ACHN (cell line): ENCODE data around the gene TMEM51.

Experiments
- DNase-seq: peaks from one replicate; pipeline ENCODE4 v3.0.0-alpha.2; 2015
- in situ Hi-C: cut with HindIII; loops from 2 replicates; pipeline ENCODE4 v1.10.0; 2017; ENCODE audit warnings: low sequenced_read_pairs, low pct_ligation_motif_present, low pct_unique_long_range_greater_than_20kb

Gene TMEM51

DNA sequence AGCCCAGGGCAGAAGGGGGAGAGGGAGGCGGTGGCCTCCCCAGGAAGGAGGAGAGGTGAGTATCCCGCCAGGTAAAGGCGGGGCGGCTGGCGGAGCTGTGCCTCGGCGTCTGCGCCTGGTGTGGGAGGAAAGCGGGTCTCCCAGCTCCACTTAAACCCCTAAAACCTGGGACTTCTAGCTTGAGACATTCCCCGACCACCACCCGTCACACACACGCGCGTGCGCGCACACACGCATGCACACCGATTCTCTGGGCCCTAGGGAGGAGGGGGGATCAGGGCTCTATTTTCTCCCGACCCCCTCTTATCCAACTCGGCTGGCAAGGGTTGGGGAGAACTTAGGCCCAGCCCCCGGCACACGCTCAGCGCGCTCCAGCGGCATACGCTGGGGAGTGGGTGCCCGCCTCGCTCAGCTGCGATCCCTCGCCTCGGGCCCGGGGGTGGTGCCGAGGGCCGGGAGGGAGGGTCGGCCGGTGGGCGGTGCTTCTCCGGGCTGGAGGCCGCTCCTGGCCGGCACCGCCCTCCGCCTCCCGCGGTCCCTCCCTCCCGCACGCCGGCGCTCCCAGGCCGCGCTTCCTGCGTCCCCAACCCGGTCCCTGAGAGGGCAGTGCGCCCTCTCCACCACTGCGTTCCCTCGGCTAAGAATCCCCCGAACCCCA, at the start of gene TMEM51:
Gene TMEM51 (plus strand): TSS at position 564 of the 658 bp plus-strand sequence. CDS start 61,341 bp downstream, outside the sequence.
- in situ Hi-C loops = no loop called here
- DNase-seq = peak; percentile 82

DNA sequence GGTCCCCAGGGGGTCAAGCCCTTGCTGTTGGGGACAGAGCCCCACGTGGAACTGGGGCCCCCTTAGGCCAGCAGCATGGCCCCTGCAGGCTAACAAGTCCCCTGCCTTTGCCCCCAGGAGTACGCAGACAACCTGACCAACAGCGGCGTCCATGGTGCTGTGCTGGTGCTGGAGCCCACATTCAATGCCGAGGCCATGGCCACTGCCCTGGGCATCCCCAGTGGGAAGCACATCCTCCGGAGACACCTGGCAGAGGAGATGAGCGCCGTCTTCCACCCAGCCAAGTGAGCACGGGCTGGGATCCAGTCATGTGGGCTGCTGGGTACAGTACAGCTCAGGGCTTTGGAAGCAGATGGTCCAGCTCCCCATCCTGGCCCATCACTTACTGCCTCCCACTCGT, 49.6 kb upstream of the TMEM51 start:
- in situ Hi-C loops = no loop called here
- DNase-seq = no peak

- DNase-seq = no peak
- in situ Hi-C loops = no loop called here
Observed at GRCh38 chr1:15104768-15105167, 48.8 kb upstream of the TMEM51 start.

DNA sequence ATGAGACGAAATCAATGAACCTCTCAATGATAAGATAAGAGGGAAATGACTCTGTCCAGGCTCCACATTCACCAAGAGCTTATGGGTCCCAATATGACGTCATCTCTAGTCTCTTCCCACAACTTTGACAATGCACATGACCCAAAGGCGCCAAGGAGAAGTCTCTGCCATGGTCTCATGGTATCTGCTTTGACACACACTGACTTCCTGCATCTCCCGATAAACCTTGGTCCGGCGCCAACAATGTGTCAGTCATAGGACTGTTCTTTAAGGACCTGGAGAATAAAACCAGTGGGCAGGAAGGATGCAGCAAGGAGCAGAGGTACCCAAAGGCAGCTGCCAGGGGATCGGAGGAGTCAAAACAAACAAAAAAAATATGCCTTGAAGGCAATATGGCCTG, 46.9 kb upstream of the TMEM51 start:
- DNase-seq = no peak
- in situ Hi-C loops = no loop called here

DNA sequence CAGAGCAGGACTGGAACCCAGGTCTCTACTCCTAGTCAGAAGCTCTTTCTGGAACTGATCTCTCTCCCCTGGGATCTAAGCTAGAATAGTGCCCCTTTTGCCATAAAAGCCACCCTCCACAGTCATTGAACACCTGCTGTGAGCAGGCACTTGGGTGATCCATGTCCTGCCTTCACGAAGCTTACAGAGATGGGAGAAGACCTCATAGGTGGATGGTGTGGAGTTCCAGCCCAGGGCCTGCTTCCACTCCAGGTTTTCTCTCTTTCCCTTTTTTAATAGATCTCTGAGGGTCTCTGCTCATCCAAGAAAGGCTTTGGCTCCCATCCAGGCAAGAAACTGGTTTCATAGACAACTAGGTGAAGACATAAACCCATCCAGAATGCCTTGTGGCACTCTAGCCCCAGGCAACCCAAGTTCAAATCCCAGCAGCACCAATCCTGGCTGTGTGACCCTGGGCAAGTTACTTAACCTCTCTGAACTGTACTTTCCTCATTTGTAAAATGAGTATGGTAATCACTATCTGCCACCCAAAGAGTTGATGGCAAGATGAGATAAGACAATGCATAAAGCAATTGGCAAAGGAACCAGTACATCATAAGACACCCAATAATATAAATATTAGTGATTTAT, 46.4 kb upstream of the TMEM51 start:
- in situ Hi-C loops = no loop called here
- no peak for DNase-seq

GRCh38 chr1:15107911-15108310, 45.6 kb upstream of the TMEM51 start:
- in situ Hi-C loops = no loop called here
- no peak for DNase-seq

DNA sequence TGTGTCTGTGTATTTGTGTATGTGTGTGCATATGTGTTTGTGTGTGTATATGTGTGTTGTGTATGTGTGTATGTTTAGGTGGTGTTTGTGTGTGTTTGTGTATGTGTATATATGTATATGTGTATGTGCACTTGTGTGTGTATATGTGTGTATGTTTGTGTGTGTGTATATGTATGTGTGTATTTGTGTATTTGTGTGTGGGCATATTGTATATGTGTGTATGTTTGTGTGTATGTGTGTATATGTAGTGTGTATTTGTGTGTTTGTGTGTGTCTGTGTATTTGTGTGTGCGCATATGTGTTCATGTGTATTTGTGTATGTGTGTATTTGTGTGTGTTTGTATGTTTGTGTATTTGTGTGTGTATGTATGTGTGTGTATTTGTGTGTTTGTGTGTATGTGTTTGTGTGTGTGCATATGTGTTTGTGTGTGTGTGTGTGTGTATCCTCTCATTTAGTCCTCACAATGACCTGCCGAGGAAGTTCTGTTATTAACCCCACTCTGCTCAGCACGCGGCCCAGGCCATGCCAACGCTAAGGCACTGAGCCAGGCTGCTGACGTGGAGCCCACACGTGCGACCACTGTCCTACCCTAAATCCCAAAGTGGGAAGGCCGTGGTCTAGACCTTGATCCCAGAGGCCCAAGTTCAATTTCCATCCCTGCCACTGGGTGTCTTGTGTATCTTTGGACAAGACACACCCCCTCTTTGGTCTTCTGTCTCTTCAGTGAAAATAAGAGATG, 43.2 kb upstream of the TMEM51 start:
- in situ Hi-C loops = no loop called here
- DNase-seq = peak; percentile 5

DNA sequence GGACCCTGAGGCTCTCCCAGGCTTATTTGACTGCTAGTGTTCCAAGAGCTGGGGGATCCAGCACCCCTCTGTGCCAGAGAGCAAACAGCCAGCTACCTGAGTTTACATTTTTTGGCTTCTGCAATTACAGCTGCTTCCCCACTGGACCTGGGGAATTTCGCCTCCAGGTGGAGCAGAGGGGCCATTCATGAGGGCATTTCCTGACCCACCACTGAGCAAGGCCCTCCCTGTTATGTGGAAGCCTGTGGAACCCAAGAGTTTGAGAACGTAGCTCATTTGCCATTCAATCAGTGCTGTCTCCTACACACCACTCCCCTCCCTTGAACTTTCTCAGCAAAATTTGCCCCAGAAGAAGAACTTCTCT, 42.7 kb upstream of the TMEM51 start:
- DNase-seq = no peak
- in situ Hi-C loops = no loop called here

- in situ Hi-C loops = no loop called here
- no peak for DNase-seq
Observed at GRCh38 chr1:15113146-15113545, 40.4 kb upstream of the TMEM51 start.

DNA sequence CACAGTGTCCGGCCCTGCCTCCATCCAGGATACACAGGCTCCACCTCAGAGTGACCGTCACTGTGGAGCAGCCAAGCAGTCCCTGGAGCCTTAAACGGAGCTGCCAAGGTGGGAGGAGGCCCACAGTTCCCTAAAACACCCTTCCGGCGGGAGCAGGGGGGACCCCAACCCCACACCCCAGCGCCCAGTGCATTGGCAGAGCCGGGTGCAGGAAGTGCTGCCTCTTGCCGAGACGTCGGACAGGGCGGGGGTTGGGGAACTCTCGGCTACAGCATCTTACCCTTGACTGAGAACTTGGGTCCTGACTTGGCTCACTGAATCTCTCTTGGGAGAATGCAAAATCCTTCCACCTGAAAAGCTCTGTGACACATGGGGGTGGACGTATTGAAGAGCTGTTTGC, 38.7 kb upstream of the TMEM51 start:
- in situ Hi-C loops = no loop called here
- no peak for DNase-seq

DNA sequence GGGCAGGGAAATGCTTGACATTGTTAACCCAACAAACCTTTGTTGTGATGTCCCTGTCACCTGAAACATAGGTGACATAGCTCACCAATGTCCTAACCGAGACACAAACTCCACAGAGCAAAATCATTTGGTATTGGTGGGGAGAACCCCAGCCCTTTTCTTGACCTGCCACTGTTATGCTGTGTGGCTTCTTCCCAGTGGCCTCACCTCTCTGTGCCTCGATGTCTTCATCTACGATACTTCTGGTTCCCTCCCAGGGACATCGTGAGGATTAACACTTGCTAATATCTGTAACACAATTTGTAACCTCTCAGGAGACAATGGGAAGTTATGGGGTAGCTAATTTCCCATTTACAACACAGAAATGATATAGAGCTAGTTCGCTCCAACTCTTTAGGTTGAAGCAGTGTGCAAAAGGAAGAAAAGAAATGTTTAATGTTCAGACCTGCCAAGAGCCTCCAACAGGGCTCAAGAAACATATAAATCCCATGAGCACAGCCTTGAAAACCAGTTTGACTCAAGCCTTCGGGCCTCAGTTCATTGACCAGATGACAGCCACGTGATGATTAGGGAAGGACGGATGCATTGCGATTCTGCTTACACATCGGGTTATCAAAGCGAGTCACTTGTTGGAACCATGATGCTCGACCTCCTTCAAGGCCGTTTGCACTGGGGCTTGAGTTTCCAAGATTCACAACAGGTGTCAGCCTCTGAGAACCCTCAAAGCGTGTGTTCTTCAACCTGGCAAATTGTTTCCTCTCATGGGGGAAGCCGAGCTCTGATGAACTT, 37.8 kb upstream of the TMEM51 start:
- in situ Hi-C loops = no loop called here
- no peak for DNase-seq

- no peak for DNase-seq
- in situ Hi-C loops = no loop called here
Observed at GRCh38 chr1:15116966-15117365, 36.6 kb upstream of the TMEM51 start.

DNA sequence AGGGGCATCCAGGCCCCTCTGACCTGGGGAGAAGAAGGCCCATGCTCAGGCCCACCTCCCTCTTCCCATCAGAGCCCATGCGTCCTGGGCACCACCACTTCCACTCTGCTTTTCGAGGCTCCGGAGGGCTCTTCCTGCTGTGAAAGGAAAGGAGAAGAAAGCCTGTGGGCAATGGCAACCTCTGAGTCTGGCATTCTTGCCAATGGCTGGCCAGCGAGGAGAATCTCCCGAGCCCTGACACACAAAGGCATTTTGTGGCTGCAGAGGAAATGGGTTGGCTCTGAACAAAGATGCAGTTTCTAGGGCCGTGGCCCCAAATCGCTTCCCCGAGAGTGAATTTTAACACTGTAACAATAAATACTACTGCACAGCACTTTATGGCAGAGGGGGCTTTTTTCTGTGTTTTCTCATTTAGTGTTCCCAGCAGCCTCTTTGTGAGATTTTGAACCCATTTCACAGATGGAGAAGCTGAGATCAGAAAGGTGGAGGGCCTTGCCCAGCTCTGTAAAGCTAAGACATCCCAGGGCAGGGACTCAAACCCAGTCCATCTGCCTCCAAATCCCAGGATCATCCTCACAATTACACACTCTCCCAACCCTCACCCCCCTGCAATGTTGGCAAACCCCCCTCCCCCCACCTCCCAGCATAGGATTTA, 35.7 kb upstream of the TMEM51 start:
- DNase-seq = no peak
- in situ Hi-C loops = no loop called here

- DNase-seq = no peak
Observed at GRCh38 chr1:15118579-15118978, 35.0 kb upstream of the TMEM51 start.

GRCh38 chr1:15120251-15120945, 33.1 kb upstream of the TMEM51 start:
- in situ Hi-C loops = no loop called here
- DNase-seq = no peak

More at GRCh38 chr1:15118579-15118978, 35.0 kb upstream of the TMEM51 start:
- in situ Hi-C loops = no loop called here

GRCh38 chr1:15122331-15122730, 31.2 kb upstream of the TMEM51 start:
- DNase-seq = no peak
- in situ Hi-C loops = no loop called here

DNA sequence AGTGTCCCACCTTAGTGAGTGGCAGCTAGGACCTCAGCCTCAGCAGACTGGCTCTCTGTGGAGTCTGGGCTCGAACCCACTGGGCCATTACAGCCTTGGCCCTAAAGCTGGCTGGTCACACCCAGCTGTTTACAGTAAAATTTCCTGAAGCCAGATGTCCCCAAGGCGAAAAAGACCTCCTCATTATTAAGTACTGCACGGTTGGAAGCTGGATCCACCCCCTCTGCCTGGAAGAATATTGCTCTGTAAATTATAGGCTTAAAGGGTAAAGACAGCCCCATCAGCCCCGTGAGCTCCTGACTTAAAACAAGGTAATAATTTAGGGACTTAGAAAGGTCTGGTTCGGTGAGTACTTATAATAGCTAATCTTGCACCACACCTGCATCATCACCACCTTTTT, 30.3 kb upstream of the TMEM51 start:
- in situ Hi-C loops = no loop called here
- no peak for DNase-seq

- no peak for DNase-seq
- in situ Hi-C loops = no loop called here
Observed at GRCh38 chr1:15123925-15124324, 29.6 kb upstream of the TMEM51 start.
